BJ (cell line): ENCODE measurements around the gene NUAK1. TPM values are rescaled to one million over a fixed set of nuclear protein-coding genes. Genes with fewer than 3 reads are reported as not detected.

Experiments used
- CTCF ChIA-PET: fragments of 350-600 bp; formaldehyde crosslinking; extraction: SDS; loops from one replicate; lab custom pipeline; 2021; ENCODE audit warnings: antibody characterized with exemption, inconsistent platforms; lab: Yijun Ruan, JAX
- POLR2A ChIA-PET: fragments of 300-600 bp; sonication (Branson Sonifier 250); formaldehyde crosslinking; extraction: SDS; loops from one replicate; lab custom pipeline; 2021; ENCODE audit warnings: antibody characterized with exemption; lab: Charles Lee
- DNase-seq: peaks from one replicate; pipeline ENCODE4 v3.0.0-alpha.2; 2011; ENCODE audit warnings: low read depth
- H3K27me3 ChIP-seq: 2 replicates; pipeline ENCODE4 v1.6.0; 2011; ENCODE audit warnings: low read length; ENCODE audit not compliant: control insufficient read depth, insufficient read depth
- H3K36me3 ChIP-seq: 2 replicates; pipeline ENCODE4 v1.5.1; 2011; ENCODE audit warnings: low read length; ENCODE audit not compliant: control insufficient read depth, insufficient read depth
- H3K4me3 ChIP-seq: 2 replicates; pipeline ENCODE4 v1.5.1; 2011; ENCODE audit warnings: low read depth, mild to moderate bottlenecking, control low read depth, low read length
- polyA plus RNA-seq: library from polyadenylated mRNA; depleted of rRNA; stranded (reverse); fragments of >200 nt; gene quantifications from 2 replicates; pipeline ENCODE4 v1.2.3, GENCODE V29; 2011
- TF ChIP-seq, protein P1 (sequence below): IDR thresholded peaks from 2 replicates; pipeline ENCODE4 v1.5.1; 2011; ENCODE audit warnings: low read depth, mild to moderate bottlenecking, control low read depth, inconsistent platforms, low read length, moderate library complexity; ENCODE audit not compliant: insufficient read depth

The NUAK1 gene
- polyA plus RNA-seq, 1 experiment: 37.0 TPM

DNA sequence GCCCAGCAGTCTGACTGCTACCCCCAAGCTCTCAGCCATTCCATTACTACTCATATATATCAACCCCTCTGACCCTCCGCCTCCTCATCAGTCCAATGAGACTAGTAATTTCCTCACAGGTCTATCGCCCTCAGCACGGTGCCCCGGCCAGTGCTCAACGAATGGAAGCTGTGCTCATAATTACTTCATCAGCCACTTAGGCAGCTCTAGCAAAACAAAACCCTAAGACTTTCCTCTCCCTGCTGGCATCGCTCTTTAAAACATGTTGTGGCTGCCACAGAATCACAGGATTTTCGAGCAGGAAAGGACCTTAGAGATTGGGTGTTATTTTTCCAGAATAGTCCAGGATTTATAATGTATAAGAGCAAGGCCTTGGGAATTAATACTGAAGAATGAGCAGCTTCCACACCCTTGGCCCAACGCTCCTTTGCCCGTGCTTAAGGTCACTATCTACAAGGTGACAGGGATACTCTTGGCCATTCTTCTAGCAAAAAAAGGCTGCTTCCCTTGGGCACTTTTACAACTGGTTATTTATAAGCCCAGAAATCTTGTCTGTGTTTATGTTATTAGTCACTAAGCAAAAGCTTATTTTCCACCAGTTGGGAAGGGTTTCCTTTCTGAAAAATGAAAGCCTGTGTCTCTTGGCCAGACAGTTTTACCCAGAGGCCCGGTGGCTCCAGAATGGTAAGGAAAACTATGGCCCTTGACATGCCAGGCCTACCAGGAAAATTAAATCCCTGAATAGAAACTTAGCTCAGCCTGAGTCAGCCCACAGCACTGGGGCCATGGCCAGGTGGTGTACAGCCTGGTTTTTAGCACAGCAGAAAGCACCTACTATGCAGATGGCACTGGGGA, 47.9 kb downstream of the NUAK1 start:
- CTCF ChIA-PET: interaction anchor here (0.6 to 0.8 kb wide), 2 partner anchors 10 to 44 kb away, joined by 3 to 4 read pairs; no protein-coding TSS in a partner anchor
- POLR2A ChIA-PET: interaction anchor here (0.6 kb wide), 1 partner anchor 44 kb away, joined by 3 read pairs; no protein-coding TSS in a partner anchor

DNA sequence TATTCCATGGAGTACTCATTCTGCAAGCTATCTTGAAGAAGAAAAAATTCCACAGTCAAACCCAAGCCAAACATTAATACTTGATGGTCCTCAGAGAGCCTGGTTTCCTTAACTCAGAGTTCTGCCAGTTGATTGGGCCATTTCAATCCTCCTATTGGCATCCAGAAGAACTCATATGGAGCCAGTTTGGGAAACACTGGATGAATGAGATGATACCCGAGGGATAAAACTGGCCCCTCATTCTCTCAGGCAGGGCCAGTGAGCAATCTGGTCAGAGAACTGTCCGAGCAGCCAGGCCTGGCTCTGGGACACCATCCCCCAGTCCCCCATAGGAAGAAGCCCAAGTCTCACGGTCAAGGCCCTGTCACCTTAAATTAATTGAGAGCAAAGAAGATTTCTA, 48.8 kb downstream of the NUAK1 start:
- POLR2A ChIA-PET: no interaction called here
- Histone ChIP-seq H3K36me3 (peaks cover 6% of the 10 kb centered on the region; the same call in 1 of the 2 replicates), H3K27me3 (no peaks in the 10 kb centered on the region), H3K4me3 (no peak overlapping the region)
- TF ChIP-seq, protein P1, sequence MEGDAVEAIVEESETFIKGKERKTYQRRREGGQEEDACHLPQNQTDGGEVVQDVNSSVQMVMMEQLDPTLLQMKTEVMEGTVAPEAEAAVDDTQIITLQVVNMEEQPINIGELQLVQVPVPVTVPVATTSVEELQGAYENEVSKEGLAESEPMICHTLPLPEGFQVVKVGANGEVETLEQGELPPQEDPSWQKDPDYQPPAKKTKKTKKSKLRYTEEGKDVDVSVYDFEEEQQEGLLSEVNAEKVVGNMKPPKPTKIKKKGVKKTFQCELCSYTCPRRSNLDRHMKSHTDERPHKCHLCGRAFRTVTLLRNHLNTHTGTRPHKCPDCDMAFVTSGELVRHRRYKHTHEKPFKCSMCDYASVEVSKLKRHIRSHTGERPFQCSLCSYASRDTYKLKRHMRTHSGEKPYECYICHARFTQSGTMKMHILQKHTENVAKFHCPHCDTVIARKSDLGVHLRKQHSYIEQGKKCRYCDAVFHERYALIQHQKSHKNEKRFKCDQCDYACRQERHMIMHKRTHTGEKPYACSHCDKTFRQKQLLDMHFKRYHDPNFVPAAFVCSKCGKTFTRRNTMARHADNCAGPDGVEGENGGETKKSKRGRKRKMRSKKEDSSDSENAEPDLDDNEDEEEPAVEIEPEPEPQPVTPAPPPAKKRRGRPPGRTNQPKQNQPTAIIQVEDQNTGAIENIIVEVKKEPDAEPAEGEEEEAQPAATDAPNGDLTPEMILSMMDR: no peak
- no peak for DNase-seq
- CTCF ChIA-PET: interaction anchor here (0.8 kb wide), 1 partner anchor 45 kb away, joined by 4 read pairs; no protein-coding TSS in a partner anchor

More for the DNA sequence above, 47.9 kb downstream of the NUAK1 start:
- TF ChIP-seq, protein P1: no peak
- Histone ChIP-seq H3K36me3 (peaks cover 10% of the 10 kb centered on the region), H3K27me3 (no peaks in the 10 kb centered on the region), H3K4me3 (no peak overlapping the region)
- peak; percentile 87 for DNase-seq

DNA sequence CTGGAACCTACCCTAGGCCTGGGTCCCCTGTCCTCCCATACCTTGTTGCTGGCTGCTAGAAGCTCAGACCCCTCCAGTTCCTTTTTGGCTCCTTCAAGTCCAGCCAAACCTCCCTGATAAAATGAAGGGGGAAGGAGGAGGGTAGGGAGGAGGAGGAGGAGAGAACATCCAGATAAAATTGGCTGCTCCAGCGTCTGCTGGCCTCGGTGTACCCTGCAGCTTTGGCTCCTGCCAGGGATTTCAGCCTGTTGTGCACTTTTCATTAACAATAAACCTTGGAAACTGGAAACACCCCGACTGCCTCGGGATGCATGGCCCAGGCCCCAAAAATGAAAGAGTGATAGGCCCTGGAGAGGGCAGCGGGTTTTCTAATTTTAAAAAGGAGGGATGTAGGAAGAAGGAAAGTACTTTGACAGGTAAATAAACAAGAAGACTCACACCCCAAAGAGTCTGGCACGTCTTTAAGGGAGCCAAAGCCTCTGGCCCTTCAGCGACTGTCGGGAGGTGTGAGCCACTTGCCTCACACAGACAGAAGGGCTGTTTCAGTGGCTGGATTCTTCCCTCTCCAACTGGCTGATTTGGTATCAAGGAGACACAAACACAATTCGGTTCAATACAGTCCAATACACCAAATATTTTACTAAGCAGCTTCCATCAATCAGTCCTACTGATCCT, 49.8 kb downstream of the NUAK1 start:
- DNase-seq: no peak
- TF ChIP-seq, protein P1: no peak

DNA sequence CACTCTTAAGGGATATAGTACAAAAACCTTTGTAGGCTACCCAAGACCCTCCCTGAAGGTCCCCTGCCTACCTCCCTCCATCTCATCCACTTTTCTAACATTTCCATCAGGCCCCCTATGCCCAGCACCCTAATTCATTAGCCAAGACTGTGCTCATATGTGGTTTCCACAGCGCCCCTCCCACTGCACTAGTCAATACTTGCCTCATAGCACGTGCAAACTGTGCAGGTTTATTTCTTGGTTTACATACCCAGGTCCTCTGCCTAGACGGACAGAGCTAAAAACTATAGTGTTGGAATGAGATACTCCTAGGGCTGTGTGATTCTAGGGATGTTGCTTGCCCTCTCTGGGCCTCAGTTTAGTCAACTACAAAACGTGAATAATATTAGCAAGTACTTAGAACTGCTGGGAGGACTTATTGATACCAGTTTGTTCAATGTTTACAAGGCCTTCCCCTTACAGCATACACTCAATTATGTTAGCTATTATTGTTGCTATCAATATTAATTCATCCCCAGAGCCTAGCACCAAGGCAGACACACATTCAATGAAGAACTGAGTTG, 50.4 kb downstream of the NUAK1 start:
- CTCF ChIA-PET: no interaction called here
- H3K36me3 ChIP-seq: peaks cover 7% of the 10 kb centered on the region
- POLR2A ChIA-PET: no interaction called here

More for the DNA sequence above, 49.8 kb downstream of the NUAK1 start:
- H3K36me3 ChIP-seq: 0 out of 2 replicates have a peak, but pooled peaks cover 4% of the 10 kb centered on the region
- H3K4me3 ChIP-seq: no peak overlapping the region
- ChIA-PET POLR2A (no interaction called here), CTCF (no interaction called here)
- no peaks in the 10 kb centered on the region for H3K27me3 ChIP-seq

More for the DNA sequence above, 50.4 kb downstream of the NUAK1 start:
- TF ChIP-seq, protein P1: no peak
- Histone ChIP-seq H3K4me3 (no peak overlapping the region), H3K27me3 (no peaks in the 10 kb centered on the region)
- no peak for DNase-seq
